SH-SY5Y (cell line): ENCODE data around the gene HRAS.

Experiments
- GATA2 ChIP-seq: IDR thresholded peaks from 2 replicates; pipeline ENCODE4 v1.6.1; 2011; ENCODE audit warnings: mild to moderate bottlenecking, low read depth, low read length
- GATA3 ChIP-seq: IDR thresholded peaks from 2 replicates; pipeline ENCODE4 v1.6.1; 2011; ENCODE audit warnings: low read depth, mild to moderate bottlenecking, low read length, moderate library complexity

DNA sequence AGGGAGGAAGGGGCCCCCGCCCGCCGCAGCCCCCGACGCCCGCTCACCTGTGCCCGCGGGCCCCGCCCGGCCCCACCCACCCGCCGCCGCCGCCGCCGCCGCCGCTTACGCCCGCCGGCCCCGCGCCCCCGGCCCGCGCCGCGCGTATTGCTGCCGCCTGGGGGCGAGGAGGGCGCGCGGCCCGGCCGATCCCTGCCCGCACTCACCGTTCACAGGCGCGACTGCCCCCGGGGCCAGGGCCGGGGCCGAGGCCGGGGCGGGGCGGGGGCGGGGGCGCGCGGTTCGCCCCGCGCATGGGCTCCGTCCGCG, 212 bp downstream of the HRAS start:
- TF ChIP-seq GATA3, result no peak
- no peak for TF ChIP-seq GATA2
